GM21717 (cell line): Measurements from ENCODE around the gene SNTN.
"Not testable (repeated sequence)": the region's sequence is repeated elsewhere in the genome, so short reads cannot be mapped to it uniquely, and the experiment has no call there.

Experiments used
- ATAC-seq: cut with Tn5 transposase; IDR thresholded peaks from one replicate; pipeline ENCODE4 v1.9.1; 2021; ENCODE audit warnings: mild to moderate bottlenecking, moderate library complexity; ENCODE audit not compliant: unreplicated experiment

The SNTN gene

DNA sequence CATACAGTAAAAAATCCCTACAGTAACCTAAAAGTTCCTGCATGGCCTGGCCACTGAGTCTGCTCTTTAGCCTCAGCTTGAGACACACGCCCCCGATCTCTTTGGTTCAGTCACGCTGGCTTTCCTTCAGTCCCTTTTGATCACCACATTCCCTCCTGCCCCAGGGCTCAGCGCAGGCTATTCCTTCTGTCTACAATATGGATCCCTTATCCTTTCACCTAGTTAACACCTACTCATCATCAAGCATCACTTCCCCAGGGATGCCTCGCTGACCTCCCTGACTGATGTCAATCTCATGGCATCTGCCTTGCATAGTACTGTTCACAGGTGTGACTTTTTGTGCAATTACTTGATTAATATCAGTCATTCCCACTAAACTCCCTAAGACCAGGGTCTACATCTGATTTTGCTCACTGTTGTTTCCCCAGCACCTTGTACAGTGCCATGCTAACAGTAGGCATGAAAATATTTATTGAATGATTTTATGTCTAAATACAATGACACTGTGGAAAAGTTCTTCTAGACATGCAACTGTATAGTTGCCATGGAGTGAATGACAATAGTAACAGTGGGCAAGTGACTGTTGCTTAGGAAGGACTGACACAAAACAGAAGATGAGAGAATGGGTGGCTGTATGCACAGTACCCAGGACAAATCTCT is at the start of gene SNTN:
Gene SNTN (plus strand): TSS at position 610 of the 660 bp plus-strand sequence. CDS start 13 bp downstream, at position 623.
- ATAC-seq: no peak

DNA sequence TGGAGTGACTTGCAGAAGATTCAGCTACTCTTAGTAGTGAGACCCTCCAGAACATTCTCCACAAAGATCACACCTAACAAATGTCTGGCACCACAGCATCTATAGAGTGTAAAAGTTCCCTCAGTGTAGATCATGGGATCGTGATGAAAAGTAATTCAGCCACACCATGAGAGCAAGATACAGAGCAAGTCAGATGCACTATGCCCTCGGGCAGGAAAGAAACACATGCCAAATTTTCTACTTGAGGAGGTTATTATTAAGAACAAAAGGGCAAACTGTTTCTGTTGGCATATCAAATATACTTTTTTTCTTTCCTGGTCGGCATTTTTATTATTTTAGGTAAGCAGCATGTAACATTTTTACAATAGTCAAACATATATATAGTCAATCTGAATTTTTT is 44.8 kb upstream of the SNTN start:
- no peak for ATAC-seq

DNA sequence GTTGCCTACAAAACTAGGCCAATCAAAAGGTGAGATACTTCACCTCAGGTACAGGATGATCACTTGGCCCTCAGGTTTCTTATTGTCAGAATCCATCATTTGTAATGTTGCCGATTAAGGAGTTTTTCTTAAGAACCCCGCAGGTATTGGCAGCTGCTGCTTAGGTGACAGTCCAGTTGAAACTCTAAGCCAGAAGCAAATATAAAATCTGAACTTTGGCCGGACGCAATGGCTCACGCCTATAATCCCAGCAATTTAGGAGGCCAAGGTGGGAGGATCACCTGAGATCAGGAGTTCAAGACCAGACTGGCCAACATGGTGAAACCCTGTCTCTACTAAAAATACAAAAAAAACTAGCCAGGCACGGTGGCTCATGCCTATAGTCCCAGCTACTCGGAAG is 43.1 kb upstream of the SNTN start:
- no peak for ATAC-seq

DNA sequence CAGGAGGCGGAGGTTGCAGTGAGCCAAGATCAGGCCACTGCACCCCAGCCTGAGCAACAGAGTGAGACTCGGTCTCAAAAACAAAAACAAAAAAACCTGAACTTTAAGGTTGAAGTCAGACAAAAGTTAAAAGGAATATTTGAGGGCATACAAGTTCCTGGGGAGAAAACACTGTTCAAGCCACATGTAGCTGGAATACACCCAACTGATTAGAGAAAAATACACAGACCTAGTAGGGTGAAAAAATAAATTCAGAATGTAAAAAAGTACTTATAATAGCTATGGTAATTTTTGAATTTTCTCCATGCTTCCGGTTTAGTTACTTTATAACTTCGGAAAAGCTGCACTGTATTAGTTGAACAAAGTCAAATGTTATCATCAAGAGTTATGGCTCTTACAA is 42.6 kb upstream of the SNTN start:
- no peak for ATAC-seq

DNA sequence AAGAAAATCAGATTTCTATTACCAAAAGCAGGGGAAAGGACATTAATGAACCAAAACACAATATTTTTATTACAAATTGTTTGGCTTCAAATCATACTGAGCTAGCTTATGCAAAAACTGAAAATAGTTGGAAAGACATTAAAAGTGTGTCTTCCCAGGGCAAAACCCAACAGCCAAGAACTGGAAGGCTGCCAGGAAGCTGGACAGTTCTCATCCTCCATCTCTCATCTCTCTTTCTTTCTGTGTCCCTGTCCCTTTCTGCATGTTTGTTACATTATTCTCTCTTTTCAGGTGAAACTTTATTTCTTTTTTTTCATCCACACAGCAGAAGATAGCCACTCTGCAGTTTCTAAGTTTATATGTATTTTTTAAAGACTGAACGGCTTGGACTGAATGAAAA is 41.1 kb upstream of the SNTN start:
- no peak for ATAC-seq

DNA sequence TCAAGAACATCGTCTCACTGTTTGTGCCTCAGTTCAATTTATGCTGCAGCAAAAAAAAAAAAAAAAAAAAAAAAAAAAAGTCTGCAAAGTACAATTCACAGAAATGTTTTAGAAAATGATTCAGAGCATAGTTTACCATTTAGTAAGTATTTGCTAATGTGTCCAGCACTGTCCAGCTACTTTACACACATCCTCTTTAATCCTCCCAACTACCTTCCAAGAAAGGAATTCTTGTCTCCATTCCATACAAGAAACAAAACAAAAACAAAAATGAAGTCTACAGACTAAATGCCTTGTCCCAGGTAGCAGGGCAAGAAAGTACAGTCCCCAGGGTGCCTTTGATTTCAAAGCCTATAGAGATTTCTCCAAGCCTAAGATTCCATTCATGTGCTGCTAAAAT is 38.9 kb upstream of the SNTN start:
- ATAC-seq: no peak

DNA sequence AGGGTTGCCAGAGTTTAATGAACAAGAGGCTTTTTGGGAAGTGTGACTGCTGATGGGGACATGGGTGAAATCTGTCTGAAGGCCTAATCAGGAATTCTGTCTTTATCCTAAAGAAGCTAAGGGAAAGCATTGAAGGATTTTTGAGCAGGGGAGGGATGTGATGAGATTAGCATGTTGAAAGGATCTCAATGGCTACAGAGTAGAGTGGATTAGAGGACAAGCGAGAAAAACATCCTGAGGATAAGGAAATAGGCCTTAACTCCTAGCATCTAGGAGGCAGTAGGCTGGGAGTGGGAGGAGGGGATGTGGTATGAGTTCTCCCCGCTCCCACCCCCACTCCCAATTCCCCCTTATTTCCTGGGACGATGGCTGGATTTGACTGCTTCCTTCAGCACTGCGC is 35.1 kb upstream of the SNTN start:
- no peak for ATAC-seq

DNA sequence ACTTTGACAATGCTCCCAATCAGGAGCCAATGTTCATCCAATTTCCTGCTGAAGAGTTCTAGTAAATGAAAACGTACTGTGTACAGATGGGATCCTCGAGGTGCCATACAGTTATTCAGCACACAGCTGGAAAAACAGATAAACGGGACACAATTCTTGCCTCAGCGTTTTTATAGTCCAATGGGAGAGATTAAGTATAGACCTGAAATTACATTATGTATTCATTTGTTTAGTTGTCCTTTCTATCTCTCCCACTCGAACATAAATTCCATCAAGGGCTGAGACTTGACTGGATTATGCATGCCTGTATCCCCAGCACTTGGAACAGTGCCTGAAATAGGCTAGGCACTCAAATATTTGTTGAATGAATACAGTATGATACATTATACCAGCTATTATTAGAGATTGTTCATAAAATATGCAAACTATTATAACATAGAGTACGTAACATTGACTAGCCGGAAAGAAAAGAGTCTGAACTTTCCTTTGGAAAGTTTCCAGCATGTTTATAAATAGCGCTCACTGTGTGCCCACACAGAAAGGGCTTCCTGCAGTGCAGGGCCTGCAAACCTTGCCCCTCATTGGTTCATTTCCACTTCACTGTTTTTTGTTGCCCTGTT is 27.4 kb upstream of the SNTN start:
- no peak for ATAC-seq

DNA sequence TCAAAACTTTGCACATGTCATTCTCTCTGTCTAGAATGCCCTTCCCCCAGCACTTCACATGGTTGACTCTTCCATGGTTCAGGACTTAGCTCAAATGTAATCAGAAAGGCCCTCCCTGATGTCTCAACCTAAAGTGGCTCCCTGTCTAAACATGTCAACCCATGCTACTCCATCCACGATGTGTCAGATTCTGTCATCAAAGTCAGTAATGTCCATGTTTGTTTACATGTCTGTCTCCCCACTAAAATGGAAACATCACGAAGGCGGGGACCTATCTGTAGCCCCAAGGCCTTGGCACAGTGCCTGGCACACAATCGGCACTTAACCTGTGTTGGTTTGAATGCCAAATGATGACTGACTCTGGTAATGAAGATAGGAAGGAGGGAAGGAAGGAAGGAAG is 20.8 kb upstream of the SNTN start:
- ATAC-seq: no peak

DNA sequence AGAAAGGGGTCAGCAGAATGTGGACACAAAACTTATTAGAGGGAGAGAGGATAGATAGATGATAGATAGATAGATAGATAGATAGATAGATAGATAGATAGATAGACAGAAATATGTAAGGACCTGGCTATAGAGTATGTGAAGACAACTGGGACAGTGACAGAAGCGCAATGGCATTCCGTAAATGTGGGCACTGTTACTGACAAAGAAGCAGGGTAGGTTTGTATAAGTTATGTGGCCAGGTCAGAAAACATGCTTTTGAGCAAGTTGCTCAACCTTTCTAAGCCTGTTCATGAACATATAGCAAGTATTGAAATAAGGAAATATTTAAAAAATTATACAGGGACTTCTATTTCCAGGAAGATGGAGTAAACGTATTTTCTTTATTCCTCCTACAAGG is 17.3 kb upstream of the SNTN start:
- ATAC-seq: no peak

DNA sequence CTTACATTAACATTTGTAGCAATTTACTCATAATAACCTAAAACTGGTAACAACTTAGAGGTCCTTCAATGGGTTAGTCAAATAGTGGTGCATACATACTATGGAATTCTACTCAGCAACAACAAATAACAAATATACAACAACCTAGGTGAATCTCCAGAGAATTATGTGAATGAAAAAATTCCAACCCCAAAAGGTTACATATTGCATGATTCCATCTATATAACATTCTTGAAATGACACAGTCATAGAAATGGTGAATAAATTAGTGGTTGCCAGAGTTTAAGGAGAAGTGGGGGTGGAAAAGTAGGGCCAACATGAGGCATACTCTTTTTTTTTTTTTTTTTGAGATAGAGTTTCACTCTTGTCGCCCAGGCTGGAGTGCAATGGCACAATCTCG is 12.7 kb upstream of the SNTN start:
- ATAC-seq: no peak

DNA sequence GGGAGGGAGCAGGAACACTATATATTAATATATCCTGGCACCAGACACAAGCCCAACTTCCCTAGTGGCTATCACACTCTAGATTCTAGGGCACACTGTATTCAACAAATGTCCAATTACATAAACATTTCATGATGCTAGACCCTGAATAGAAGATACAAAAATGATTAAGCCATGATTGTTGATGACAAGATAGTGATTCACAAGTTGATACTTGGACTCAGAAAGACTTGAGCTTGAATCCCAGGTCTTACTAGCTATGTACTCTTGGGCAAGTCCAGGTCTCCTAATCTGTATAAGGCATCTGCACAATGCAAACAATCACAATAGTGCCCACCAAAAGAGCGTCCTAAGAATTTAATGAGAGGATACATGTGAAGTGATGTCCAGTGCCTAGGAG is 10.0 kb upstream of the SNTN start:
- no peak for ATAC-seq

DNA sequence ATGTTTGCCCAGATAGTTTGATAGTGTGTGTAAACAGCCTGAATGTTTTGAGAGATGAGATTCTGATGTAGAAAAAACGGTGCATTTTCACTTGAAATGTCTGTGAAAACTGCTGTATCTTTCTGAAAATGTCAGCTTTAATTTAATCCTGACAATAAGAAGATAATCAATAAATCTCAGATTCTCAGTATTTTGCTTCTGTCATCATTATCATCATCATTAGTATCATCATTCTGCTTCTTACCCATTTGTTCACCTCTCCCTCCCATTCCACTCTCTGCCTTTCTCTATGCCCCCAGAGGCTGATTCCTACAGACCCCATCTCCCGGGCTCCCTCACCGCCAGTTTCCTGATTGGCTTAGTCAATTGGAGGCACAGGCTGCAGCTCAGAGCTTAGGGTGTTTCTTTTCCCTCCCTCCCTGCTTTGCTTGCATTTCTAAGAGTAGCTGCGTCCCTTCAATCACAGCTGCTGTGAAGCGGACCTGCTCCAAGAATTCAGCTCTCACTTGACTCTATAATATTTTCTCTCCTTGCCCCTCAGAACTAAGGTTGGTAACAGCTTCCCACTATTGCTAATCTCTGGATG is 8.2 kb upstream of the SNTN start:
- no peak for ATAC-seq

DNA sequence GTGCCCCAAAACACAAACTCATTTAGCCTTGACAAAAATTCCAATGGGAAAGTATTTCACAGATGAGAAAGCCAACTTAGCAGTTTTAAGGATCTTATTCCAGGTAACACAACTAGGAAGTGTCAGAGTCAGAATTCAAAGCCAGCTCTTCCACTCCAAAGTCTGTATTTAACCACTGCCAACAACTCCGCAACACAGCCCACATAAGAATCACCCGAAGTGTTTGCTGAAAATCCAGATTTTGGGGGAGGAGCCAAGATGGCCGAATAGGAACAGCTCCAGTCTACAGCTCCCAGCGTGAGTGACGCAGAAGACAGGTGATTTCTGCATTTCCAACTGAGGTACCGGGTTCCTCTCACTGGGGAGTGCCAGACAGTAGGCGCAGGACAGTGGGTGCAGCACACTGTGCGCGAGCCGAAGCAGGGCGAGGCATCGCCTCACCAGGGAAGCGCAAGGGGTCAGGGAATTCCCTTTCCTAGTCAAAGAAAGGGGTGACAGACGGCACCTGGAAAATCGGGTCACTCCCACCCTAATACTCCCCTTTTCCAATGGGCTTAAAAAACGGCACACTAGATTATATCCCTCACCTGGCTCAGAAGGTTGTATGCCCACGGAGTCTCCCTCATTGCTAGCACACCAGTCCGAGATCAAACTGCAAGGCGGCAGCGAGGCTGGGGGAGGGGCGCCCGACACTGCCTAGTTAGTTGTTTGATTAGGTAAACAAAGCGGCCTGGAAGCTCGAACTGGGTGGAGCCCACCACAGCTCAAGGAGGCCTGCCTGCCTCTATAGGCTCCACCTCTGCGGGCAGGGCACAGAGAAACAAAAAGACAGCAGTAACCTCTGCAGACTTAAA is 7.3 kb upstream of the SNTN start:
- not testable (repeated sequence) for ATAC-seq

DNA sequence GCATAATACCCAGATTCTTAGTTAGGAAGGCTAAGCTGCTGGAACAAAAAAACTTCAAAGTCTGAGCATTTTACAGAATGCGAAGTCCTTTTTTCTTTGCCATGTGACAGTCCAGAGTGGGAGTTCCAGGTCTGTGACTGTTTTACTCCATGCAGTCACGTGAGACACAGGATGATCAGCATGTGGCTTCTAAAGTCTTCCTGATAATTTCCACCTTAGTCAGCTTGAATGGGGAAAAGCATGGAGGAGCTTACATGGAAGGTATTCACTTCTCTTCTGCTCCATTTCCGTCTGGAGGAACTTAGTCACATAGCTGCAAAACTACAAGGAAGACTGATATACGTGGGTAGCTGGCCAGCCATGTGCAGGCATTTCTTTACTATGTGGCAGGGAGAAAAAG is 1.7 kb downstream of the SNTN start:
- ATAC-seq: no peak

DNA sequence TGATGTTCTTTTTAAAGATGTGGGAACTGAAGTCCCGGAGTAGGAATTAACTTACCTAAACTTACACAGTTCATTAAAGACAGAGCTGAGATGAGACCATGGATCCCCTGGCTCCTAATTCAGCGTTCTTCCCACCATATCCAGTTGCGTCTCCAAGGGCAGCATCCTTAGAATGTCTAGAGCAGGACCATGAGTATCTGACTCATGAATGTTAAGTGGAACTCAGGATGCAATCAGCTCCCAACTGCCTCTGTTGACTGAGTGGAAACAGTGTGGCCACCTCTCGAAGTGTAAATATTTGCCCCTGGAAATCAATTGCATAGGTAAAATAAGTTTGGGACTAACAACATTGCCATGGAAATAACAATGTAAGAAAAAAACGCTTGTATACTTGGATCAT is 2.5 kb downstream of the SNTN start:
- no peak for ATAC-seq

DNA sequence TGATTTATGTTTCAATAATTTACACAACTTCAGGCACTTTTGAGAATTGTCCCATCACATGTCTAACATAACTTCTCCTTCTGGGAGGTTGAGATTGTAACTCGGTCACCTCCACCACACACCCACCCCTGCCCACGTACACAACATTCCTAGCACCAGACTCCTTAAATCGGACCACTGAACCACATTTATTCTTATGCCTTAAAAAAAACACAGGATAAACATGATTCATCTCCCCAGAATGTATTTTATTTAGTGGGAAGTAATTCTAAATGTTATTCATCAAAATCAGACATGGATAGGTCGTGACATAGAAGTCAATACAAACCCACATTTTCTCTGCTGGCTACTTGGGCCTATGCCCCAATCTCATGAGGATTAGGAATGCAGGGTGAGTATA is 3.0 kb downstream of the SNTN start:
- no peak for ATAC-seq

DNA sequence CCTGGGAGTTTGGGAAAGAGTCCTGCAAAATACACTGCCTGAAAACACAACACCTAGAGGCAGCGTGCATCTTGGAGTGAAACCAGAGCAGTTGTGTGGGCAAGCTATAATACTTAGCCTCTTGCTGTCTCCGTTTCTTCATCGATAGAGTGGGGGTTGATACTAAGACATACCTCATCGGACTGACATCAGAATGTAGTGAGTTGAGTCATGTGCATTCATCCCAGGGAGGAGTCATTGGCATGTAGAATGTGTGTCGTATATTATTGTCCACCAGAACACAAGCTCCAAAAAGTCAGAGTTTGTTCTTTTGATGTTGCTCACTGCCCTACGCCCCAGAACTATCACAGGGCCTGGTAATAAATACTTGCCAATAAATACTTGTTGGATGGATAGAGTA is 4.3 kb downstream of the SNTN start:
- no peak for ATAC-seq

DNA sequence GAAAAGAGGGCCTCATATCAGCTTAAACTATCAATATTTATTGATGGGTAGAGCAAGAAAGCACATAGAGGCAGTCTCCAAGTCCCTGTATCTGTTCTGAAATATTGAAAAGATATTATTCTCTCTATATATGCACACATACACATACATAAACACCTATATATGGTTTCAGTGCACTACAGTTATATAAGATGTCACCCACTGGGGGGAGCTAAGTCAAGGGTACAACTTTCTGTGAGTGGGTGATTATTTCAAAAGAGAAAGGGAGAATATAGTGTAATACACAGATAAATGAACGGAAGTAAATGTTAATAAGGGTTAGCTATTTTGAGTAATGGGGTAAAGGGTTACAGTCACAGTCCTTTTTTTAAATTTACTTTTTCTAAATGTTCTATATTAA is 8.8 kb downstream of the SNTN start:
- ATAC-seq: no peak

DNA sequence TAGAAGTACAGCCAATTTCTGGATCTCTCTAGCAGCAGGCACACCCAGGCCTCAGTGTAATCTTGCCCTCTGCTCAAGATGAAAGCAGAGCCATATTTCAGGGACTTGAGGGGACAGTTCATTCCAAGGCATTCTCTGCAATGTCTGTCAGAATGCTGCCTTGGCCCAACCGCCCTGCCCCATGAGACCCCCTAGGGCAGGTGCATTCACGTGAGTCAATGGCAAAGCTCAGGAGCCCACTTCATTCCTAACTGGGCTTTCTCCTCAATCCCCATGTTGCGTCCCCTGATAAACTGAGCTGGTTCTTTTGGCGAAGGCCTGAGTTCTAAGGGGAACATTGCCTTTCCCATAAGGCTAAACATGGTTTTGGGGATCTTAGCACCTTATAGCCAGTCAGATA is 9.5 kb downstream of the SNTN start:
- ATAC-seq: no peak

DNA sequence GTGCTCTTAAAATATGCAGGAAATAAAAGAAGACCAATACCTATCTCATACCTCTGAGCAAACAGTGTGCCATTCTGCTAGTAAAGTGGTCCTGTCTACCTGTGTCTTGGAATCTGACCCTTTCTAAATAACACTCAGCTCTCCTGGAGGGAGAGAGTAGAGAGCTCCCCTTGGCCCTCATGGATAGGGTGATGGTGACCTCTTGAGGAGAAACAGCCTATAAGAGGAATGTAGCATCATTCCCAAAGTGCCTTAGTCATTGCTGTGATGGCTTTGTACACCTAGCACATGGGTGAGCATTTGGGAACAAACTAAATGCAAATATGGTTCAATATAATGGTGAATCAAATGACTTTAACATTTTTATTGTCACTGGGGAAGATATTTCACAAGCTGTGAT is 10.0 kb downstream of the SNTN start:
- no peak for ATAC-seq

DNA sequence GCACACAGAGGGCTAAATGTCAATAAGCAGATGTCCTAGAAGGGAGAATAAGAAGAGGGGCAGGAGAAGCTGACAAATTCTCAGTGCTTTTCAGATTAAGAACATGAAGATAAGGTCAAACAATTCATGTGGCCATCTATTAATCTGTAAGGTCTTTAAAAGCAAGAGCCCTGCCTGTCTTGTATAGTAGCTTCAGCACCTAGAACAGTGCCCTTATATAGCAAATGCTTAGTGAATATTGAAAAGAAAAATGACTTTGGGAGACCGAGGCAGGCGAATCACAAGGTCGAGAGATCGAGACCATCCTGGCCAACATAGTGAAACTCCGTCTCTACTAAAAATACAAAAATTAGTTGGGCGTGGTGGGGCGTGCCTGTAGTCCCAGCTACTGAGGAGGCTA is 18.1 kb downstream of the SNTN start:
- ATAC-seq: no peak
